ENCODE data around the gene BMP6.

GRCh38 chr6:7888587-7889357 is 162.9 kb downstream of the BMP6 start:
- TF ChIP-seq POLR2A (IDR thresholded peaks at IDR 0.05) (no peak), CTCF (IDR thresholded peaks at IDR 0.05) (no peak), POLR2AphosphoS5 (IDR thresholded peaks at IDR 0.05; ENCODE audit: insufficient read depth in 1 of 2, low read depth in 1 of 2) (no peak)

All from vagina (tissue), 2 donors.